GM15510 (cell line): ENCODE measurements around the gene VCL.

ENCODE experiments used
- POLR2A ChIP-seq: IDR thresholded peaks from 3 replicates; pipeline ENCODE4 v1.6.1; 2011; ENCODE audit warnings: borderline replicate concordance; ENCODE audit not compliant: insufficient read length; ENCODE audit errors: extremely low read depth

The VCL gene

GRCh38 chr10:74047871-74048270 is 50.0 kb downstream of the VCL start:
- TF ChIP-seq POLR2A = no peak

- no peak for TF ChIP-seq POLR2A
Measured at GRCh38 chr10:74048433-74048832, 50.5 kb downstream of the VCL start.

GRCh38 chr10:74049955-74050354 is 52.0 kb downstream of the VCL start:
- TF ChIP-seq POLR2A = no peak

GRCh38 chr10:74050653-74051052 is 52.7 kb downstream of the VCL start:
- TF ChIP-seq POLR2A = no peak

GRCh38 chr10:74051736-74052342 is 53.9 kb downstream of the VCL start:
- TF ChIP-seq POLR2A = no peak

- TF ChIP-seq POLR2A = no peak
Measured at GRCh38 chr10:74052994-74053393, 55.1 kb downstream of the VCL start.

- no peak for TF ChIP-seq POLR2A
Measured at GRCh38 chr10:74055383-74056049, 57.6 kb downstream of the VCL start.

- no peak for TF ChIP-seq POLR2A
Measured at GRCh38 chr10:74056050-74056818, 58.3 kb downstream of the VCL start.

- TF ChIP-seq POLR2A = no peak
Measured at GRCh38 chr10:74058071-74058470, 60.2 kb downstream of the VCL start.

- no peak for TF ChIP-seq POLR2A
Measured at GRCh38 chr10:74058658-74059057, 60.7 kb downstream of the VCL start.

- TF ChIP-seq POLR2A = no peak
Measured at GRCh38 chr10:74061104-74061503, 63.2 kb downstream of the VCL start.

GRCh38 chr10:74063256-74063655 is 65.3 kb downstream of the VCL start:
- no peak for TF ChIP-seq POLR2A

GRCh38 chr10:74067373-74068352 is 69.7 kb downstream of the VCL start:
- TF ChIP-seq POLR2A = no peak

GRCh38 chr10:74071157-74071556 is 73.2 kb downstream of the VCL start:
- no peak for TF ChIP-seq POLR2A
